ENCODE measurements around the gene CYB5A.

DNA sequence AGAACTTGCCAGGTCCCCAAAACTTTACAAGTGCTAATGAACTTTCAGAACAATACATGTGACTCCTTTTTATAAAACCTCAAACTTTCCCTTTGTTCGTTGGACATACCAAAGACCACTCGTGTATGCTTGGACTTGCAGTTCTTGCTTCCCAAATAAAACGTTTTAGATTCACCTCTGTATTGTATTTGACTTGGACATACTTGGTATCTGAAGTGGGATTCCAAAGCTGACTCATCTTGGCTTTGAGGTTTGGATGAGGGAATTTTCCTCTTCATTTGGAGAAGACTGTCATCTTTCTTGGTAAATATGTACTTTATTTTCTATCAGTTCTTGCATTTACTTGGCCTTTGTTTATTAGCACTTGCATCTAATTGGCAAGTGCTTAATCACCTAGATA, 8.0 kb upstream of the CYB5A start:
- TF ChIP-seq OSR2 (tag by site-specific recombination; IDR thresholded peaks at IDR 0.05) (no peak), SP3 (tag by site-specific recombination; IDR thresholded peaks at IDR 0.05) (no peak)
- TF ChIP-seq, protein P1, sequence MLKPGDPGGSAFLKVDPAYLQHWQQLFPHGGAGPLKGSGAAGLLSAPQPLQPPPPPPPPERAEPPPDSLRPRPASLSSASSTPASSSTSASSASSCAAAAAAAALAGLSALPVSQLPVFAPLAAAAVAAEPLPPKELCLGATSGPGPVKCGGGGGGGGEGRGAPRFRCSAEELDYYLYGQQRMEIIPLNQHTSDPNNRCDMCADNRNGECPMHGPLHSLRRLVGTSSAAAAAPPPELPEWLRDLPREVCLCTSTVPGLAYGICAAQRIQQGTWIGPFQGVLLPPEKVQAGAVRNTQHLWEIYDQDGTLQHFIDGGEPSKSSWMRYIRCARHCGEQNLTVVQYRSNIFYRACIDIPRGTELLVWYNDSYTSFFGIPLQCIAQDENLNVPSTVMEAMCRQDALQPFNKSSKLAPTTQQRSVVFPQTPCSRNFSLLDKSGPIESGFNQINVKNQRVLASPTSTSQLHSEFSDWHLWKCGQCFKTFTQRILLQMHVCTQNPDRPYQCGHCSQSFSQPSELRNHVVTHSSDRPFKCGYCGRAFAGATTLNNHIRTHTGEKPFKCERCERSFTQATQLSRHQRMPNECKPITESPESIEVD (tag by site-specific recombination; IDR thresholded peaks at IDR 0.05) = no peak
- TF ChIP-seq, protein P2, sequence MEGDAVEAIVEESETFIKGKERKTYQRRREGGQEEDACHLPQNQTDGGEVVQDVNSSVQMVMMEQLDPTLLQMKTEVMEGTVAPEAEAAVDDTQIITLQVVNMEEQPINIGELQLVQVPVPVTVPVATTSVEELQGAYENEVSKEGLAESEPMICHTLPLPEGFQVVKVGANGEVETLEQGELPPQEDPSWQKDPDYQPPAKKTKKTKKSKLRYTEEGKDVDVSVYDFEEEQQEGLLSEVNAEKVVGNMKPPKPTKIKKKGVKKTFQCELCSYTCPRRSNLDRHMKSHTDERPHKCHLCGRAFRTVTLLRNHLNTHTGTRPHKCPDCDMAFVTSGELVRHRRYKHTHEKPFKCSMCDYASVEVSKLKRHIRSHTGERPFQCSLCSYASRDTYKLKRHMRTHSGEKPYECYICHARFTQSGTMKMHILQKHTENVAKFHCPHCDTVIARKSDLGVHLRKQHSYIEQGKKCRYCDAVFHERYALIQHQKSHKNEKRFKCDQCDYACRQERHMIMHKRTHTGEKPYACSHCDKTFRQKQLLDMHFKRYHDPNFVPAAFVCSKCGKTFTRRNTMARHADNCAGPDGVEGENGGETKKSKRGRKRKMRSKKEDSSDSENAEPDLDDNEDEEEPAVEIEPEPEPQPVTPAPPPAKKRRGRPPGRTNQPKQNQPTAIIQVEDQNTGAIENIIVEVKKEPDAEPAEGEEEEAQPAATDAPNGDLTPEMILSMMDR (tag by site-specific recombination; IDR thresholded peaks at IDR 0.05) = no peak
- TF ChIP-seq, protein P3, sequence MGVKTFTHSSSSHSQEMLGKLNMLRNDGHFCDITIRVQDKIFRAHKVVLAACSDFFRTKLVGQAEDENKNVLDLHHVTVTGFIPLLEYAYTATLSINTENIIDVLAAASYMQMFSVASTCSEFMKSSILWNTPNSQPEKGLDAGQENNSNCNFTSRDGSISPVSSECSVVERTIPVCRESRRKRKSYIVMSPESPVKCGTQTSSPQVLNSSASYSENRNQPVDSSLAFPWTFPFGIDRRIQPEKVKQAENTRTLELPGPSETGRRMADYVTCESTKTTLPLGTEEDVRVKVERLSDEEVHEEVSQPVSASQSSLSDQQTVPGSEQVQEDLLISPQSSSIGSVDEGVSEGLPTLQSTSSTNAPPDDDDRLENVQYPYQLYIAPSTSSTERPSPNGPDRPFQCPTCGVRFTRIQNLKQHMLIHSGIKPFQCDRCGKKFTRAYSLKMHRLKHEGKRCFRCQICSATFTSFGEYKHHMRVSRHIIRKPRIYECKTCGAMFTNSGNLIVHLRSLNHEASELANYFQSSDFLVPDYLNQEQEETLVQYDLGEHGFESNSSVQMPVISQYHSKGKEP (tag by site-specific recombination; IDR thresholded peaks at IDR 0.05) = no peak

Data from HEK293 (cell line).